Natural killer cell (primary cell): ENCODE measurements around the gene CACNB2. TPM values are rescaled to one million over a fixed set of nuclear protein-coding genes. Genes with fewer than 3 reads are reported as not detected.

Experiments used
- ATAC-seq, 3 donors: fragments of 150-1000 bp in 2 of 3; fragments of 200-7000 bp in 1 of 3; cut with Tn5 transposase; 1 replicate in 1 of 3; 2 replicates in 2 of 3; pipeline ENCODE4 v1.10.0; 2021; ENCODE audit warnings: mild to moderate bottlenecking in 2 of 3, moderate library complexity in 2 of 3
- DNase-seq, 2 donors: peaks; one replicate each; pipeline versions ENCODE4 v3.0.0 to v3.0.0-alpha.2; 2013 to 2021; ENCODE audit warnings: mixed read lengths in 1 of 2
- H3K27ac ChIP-seq: one replicate; pipeline ENCODE4 v1.5.1; 2013; ENCODE audit warnings: mild to moderate bottlenecking, low read length
- H3K27me3 ChIP-seq: one replicate; pipeline ENCODE4 v1.6.1; 2013; ENCODE audit warnings: low read length; ENCODE audit not compliant: control insufficient read depth, insufficient read depth
- H3K36me3 ChIP-seq: one replicate; pipeline ENCODE4 v1.6.1; 2013; ENCODE audit warnings: low read length; ENCODE audit not compliant: control insufficient read depth, insufficient read depth
- H3K4me1 ChIP-seq: one replicate; pipeline ENCODE4 v1.6.1; 2013; ENCODE audit warnings: low read length; ENCODE audit not compliant: control insufficient read depth, insufficient read depth
- H3K4me3 ChIP-seq: one replicate; pipeline ENCODE4 v1.5.1; 2013; ENCODE audit warnings: low read length
- H3K9me3 ChIP-seq: one replicate; pipeline ENCODE4 v1.6.1; 2013; ENCODE audit warnings: low read length; ENCODE audit not compliant: control insufficient read depth, insufficient read depth
- H3K27ac Mint-ChIP-seq, 2 donors: one replicate each; pipeline ENCODE4 v1.8.0; 2022; ENCODE audit warnings: mild to moderate bottlenecking in 2 of 2, mixed read lengths in 2 of 2, moderate library complexity in 1 of 2
- H3K27me3 Mint-ChIP-seq, 2 donors: one replicate each; pipeline ENCODE4 v1.8.0; 2022; ENCODE audit warnings: low read depth in 2 of 2, mixed read lengths in 2 of 2
- H3K36me3 Mint-ChIP-seq: one replicate; pipeline ENCODE4 v1.8.0; 2022; ENCODE audit warnings: mixed read lengths
- H3K4me1 Mint-ChIP-seq, 2 donors: one replicate each; pipeline ENCODE4 v1.8.0; 2022; ENCODE audit warnings: mixed read lengths in 2 of 2
- H3K4me3 Mint-ChIP-seq: one replicate; pipeline ENCODE4 v1.8.0; 2022; ENCODE audit warnings: mild to moderate bottlenecking, moderate library complexity, mixed read lengths
- H3K9me3 Mint-ChIP-seq, 2 donors: one replicate each; pipeline ENCODE4 v1.8.0; 2022; ENCODE audit warnings: mixed read lengths in 2 of 2
- WGBS: methylation state at CpG from one replicate; pipeline ENCODE4 v1.1.7; 2013; ENCODE audit warnings: missing lambda C conversion rate; ENCODE audit not compliant: insufficient coverage; 5-methylcytosine and 5-hydroxymethylcytosine counted together
- intact Hi-C: fragments of 100-400 bp; cut with micrococcal nuclease; formaldehyde crosslinking; loops from one replicate; pipeline ENCODE4 v1.14.2; 2022
- total RNA-seq, 4 donors: library from RNA; stranded (reverse); fragments of 120-200 nt in 1 of 4; gene quantifications; one replicate each; pipeline versions ENCODE4 v1.2.3 to v1.2.4, GENCODE V29; 2013 to 2022
- TF ChIP-seq, protein P1 (sequence below): fragments of 200-600 bp; IDR thresholded peaks from one replicate; pipeline ENCODE4 v1.8.0; 2022; ENCODE audit warnings: antibody characterized with exemption

The CACNB2 gene
- total RNA-seq, 3 donors from 2014 or later (not counting 1 experiment from before 2014, with no cell fraction given), result not detected

DNA sequence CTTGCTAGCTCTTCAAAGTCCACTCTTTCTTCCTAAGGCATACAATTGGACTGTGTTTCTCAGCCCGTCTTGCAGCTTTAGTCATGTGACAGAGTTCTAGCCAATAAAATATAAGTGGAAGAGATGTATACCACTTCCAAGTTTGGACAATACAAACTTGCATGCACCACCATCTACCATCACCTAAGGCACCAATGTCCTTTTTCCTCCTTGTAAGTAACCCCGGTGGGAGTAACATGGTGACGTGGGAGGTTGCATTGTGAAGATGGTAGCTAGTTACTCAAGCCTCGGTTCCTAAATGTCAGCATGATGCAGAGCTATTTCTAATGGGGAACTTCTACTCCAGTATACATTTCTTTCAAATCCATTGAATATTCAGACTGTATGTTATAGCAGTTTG, 5.3 kb upstream of the CACNB2 start:
- Mint-ChIP-seq H3K27ac (no peak overlapping the region), H3K36me3 (no peaks in the 10 kb centered on the region), H3K9me3 (no peaks in the 10 kb centered on the region), H3K4me3 (no peak overlapping the region), H3K4me1 (no peaks in the 10 kb centered on the region), H3K27me3 (peaks cover 7 to 16% of the 10 kb centered on the region in 2 donors)
- intact Hi-C loops, result no loop called here
- no peak for ATAC-seq
- no peaks in the 10 kb centered on the region for H3K9me3 ChIP-seq
- no peak for DNase-seq
- TF ChIP-seq, protein P1, sequence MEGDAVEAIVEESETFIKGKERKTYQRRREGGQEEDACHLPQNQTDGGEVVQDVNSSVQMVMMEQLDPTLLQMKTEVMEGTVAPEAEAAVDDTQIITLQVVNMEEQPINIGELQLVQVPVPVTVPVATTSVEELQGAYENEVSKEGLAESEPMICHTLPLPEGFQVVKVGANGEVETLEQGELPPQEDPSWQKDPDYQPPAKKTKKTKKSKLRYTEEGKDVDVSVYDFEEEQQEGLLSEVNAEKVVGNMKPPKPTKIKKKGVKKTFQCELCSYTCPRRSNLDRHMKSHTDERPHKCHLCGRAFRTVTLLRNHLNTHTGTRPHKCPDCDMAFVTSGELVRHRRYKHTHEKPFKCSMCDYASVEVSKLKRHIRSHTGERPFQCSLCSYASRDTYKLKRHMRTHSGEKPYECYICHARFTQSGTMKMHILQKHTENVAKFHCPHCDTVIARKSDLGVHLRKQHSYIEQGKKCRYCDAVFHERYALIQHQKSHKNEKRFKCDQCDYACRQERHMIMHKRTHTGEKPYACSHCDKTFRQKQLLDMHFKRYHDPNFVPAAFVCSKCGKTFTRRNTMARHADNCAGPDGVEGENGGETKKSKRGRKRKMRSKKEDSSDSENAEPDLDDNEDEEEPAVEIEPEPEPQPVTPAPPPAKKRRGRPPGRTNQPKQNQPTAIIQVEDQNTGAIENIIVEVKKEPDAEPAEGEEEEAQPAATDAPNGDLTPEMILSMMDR, result no peak
- H3K27ac ChIP-seq, result no peak overlapping the region
- H3K4me3 ChIP-seq, result no peak overlapping the region
- no peaks in the 10 kb centered on the region for H3K4me1 ChIP-seq
- H3K27me3 ChIP-seq, result peaks cover 2% of the 10 kb centered on the region
- H3K36me3 ChIP-seq, result no peaks in the 10 kb centered on the region
- WGBS, result no CpG with 5 or more reads among the region's 4 CpGs

GRCh38 chr10:18136073-18136791, 4.0 kb upstream of the CACNB2 start:
- no peaks in the 10 kb centered on the region for H3K9me3 Mint-ChIP-seq
- no peak overlapping the region for H3K27ac Mint-ChIP-seq
- H3K4me1 Mint-ChIP-seq, result no peaks in the 10 kb centered on the region
- peaks cover 9% of the 10 kb centered on the region for H3K27me3 ChIP-seq
- peaks cover 10 to 16% of the 10 kb centered on the region in 2 donors for H3K27me3 Mint-ChIP-seq
- H3K4me1 ChIP-seq, result no peaks in the 10 kb centered on the region
- H3K9me3 ChIP-seq, result no peaks in the 10 kb centered on the region
- ATAC-seq, result no peak
- H3K4me3 ChIP-seq, result no peak overlapping the region
- no peaks in the 10 kb centered on the region for H3K36me3 Mint-ChIP-seq
- H3K4me3 Mint-ChIP-seq, result no peak overlapping the region
- no peak for DNase-seq
- intact Hi-C loops, result no loop called here
- TF ChIP-seq, protein P1, result no peak
- H3K36me3 ChIP-seq, result no peaks in the 10 kb centered on the region
- 70% methylated on average over 6 of the region's 8 CpGs for WGBS
- H3K27ac ChIP-seq, result no peak overlapping the region

GRCh38 chr10:18137111-18137510, 3.1 kb upstream of the CACNB2 start:
- intact Hi-C loops, result no loop called here
- no peaks in the 10 kb centered on the region for H3K9me3 ChIP-seq
- WGBS, result 100% methylated on average over 1 of the region's 1 CpG
- Mint-ChIP-seq H3K27ac (no peak overlapping the region), H3K36me3 (no peaks in the 10 kb centered on the region), H3K27me3 (peaks cover 18 to 25% of the 10 kb centered on the region in 2 donors), H3K4me1 (no peaks in the 10 kb centered on the region), H3K4me3 (no peak overlapping the region), H3K9me3 (no peaks in the 10 kb centered on the region)
- H3K27me3 ChIP-seq, result peaks cover 12% of the 10 kb centered on the region
- no peak overlapping the region for H3K27ac ChIP-seq
- H3K4me1 ChIP-seq, result no peaks in the 10 kb centered on the region
- ATAC-seq, result no peak
- no peak overlapping the region for H3K4me3 ChIP-seq
- no peak for DNase-seq
- no peaks in the 10 kb centered on the region for H3K36me3 ChIP-seq
- TF ChIP-seq, protein P1, result no peak
